GM23338 (cell line): ENCODE results near the gene TNRC18. TPM values are rescaled to one million over a fixed set of nuclear protein-coding genes. Genes with fewer than 3 reads are reported as not detected.

Experiments used
- ATAC-seq: fragments of 200-7000 bp; cut with Tn5 transposase; 3 replicates; pipeline ENCODE4 v1.9.1; 2020
- DNase-seq: peaks from one replicate; pipeline ENCODE4 v3.0.0-alpha.2; 2015; ENCODE audit warnings: low spot score
- H2AFZ ChIP-seq: fragments of 200-600 bp; sonication (generic); 2 replicates; pipeline ENCODE4 v1.8.0; 2016; ENCODE audit warnings: antibody characterized with exemption, mild to moderate bottlenecking, moderate library complexity
- H3F3A ChIP-seq: fragments of 200-600 bp; sonication (generic); replicated peaks from 2 replicates; pipeline ENCODE4 v1.8.0; 2017; ENCODE audit warnings: antibody characterized with exemption, mixed run types, low read depth
- H3K27ac ChIP-seq: fragments of 200-600 bp; sonication (generic); 2 replicates; pipeline ENCODE4 v1.6.1; 2016; ENCODE audit warnings: low read depth
- H3K27me3 ChIP-seq: fragments of 200-600 bp; sonication (generic); 2 replicates; pipeline ENCODE4 v1.8.0; 2016; ENCODE audit warnings: mild to moderate bottlenecking, mixed run types, moderate library complexity; ENCODE audit not compliant: insufficient read depth
- H3K36me3 ChIP-seq: fragments of 200-600 bp; sonication (generic); 2 replicates; pipeline ENCODE4 v1.8.0; 2016; ENCODE audit warnings: mild to moderate bottlenecking; ENCODE audit not compliant: insufficient read depth
- H3K4me1 ChIP-seq: fragments of 200-600 bp; sonication (generic); 2 replicates; pipeline ENCODE4 v1.8.0; 2016; ENCODE audit warnings: mild to moderate bottlenecking, moderate library complexity; ENCODE audit not compliant: insufficient read depth
- H3K4me2 ChIP-seq: fragments of 200-600 bp; sonication (generic); 2 replicates; pipeline ENCODE4 v1.7.1; 2017; ENCODE audit warnings: mixed run types
- H3K4me3 ChIP-seq: fragments of 200-600 bp; sonication (generic); 2 replicates; pipeline ENCODE4 v1.6.1; 2016; ENCODE audit warnings: mixed run types
- H3K79me2 ChIP-seq: fragments of 200-600 bp; sonication (generic); replicated peaks from 2 replicates; pipeline ENCODE4 v1.8.0; 2017; ENCODE audit warnings: mild to moderate bottlenecking; ENCODE audit not compliant: insufficient read depth
- H3K9me2 ChIP-seq: fragments of 200-600 bp; sonication (generic); 2 replicates; pipeline ENCODE4 v1.8.0; 2017; ENCODE audit not compliant: insufficient read depth
- H4K20me1 ChIP-seq: fragments of 200-600 bp; sonication (generic); replicated peaks from 2 replicates; pipeline ENCODE4 v1.8.0; 2017; ENCODE audit warnings: mild to moderate bottlenecking; ENCODE audit not compliant: insufficient read depth
- H3K27ac Mint-ChIP-seq: 2 replicates; pipeline ENCODE4 v1.8.0; 2020; ENCODE audit warnings: inconsistent platforms, mild to moderate bottlenecking, moderate library complexity, mixed read lengths
- H3K27me3 Mint-ChIP-seq: 3 replicates; pipeline ENCODE4 v1.8.0; 2022; ENCODE audit warnings: low read depth, mild to moderate bottlenecking, moderate library complexity, mixed read lengths, inconsistent platforms; ENCODE audit not compliant: insufficient read depth, poor library complexity
- H3K36me3 Mint-ChIP-seq: 3 replicates; pipeline ENCODE4 v1.8.0; 2021; ENCODE audit warnings: low read depth, mild to moderate bottlenecking, inconsistent platforms, moderate library complexity, mixed read lengths
- H3K4me1 Mint-ChIP-seq: 3 replicates; pipeline ENCODE4 v1.8.0; 2020; ENCODE audit warnings: mild to moderate bottlenecking, inconsistent platforms, mixed read lengths
- H3K4me3 Mint-ChIP-seq: 3 replicates; pipeline ENCODE4 v1.8.0; 2021; ENCODE audit warnings: moderate library complexity, mild to moderate bottlenecking, inconsistent platforms, mixed read lengths
- H3K9me3 Mint-ChIP-seq: 3 replicates; pipeline ENCODE4 v1.8.0; 2020; ENCODE audit warnings: moderate library complexity, mild to moderate bottlenecking, inconsistent platforms, mixed read lengths
- CREB1 ChIP-seq: fragments of 250-450 bp; sonication (Bioruptor Pico); IDR thresholded peaks from 2 replicates; pipeline ENCODE4 v1.5.0; 2020; ENCODE audit warnings: low read depth, mild to moderate bottlenecking, moderate library complexity
- EZH2 ChIP-seq: fragments of 200-600 bp; sonication (generic); IDR thresholded peaks from one replicate; pipeline ENCODE4 v1.8.0; 2017; ENCODE audit warnings: antibody characterized with exemption, mild to moderate bottlenecking, low read depth; ENCODE audit not compliant: unreplicated experiment
- EZH2phosphoT487 ChIP-seq: fragments of 200-600 bp; sonication (generic); IDR thresholded peaks from one replicate; pipeline ENCODE4 v1.8.1; 2018; ENCODE audit warnings: antibody characterized with exemption; ENCODE audit not compliant: unreplicated experiment
- JUNB ChIP-seq: IDR thresholded peaks from one replicate; pipeline ENCODE4 v1.6.1; 2016; ENCODE audit warnings: antibody characterized with exemption; ENCODE audit not compliant: unreplicated experiment
- NANOG ChIP-seq: IDR thresholded peaks from 2 replicates; pipeline ENCODE4 v1.6.1; 2016; ENCODE audit warnings: antibody characterized with exemption, borderline replicate concordance
- POLR2AphosphoS5 ChIP-seq: IDR thresholded peaks from 2 replicates; pipeline ENCODE4 v1.6.1; 2016; ENCODE audit warnings: antibody characterized with exemption, low read depth
- STAT1 ChIP-seq: IDR thresholded peaks from one replicate; pipeline ENCODE4 v1.6.1; 2016; ENCODE audit warnings: antibody characterized with exemption; ENCODE audit not compliant: unreplicated experiment
- ZNF114 ChIP-seq: fragments of 250-450 bp; sonication (Bioruptor Pico); IDR thresholded peaks from 2 replicates; pipeline ENCODE4 v1.5.0; 2020; ENCODE audit warnings: mild to moderate bottlenecking, moderate library complexity
- polyA plus RNA-seq: library from polyadenylated mRNA; unstranded; fragments of >200 nt; fragmentation: Nextera tagmentation; extraction: Ambion mirVana; gene quantifications from 2 replicates; pipeline ENCODE4 v1.2.1, GENCODE V29; 2016
- total RNA-seq: library from RNA; depleted of rRNA; stranded (reverse); fragments of >200 nt; shearing (Covaris generic); gene quantifications from 2 replicates; pipeline ENCODE4 v1.2.3, GENCODE V29; 2014
- TF ChIP-seq, protein P1 (sequence below): IDR thresholded peaks from one replicate; pipeline ENCODE4 v1.6.1; 2018; ENCODE audit warnings: antibody characterized with exemption; ENCODE audit not compliant: unreplicated experiment
- TF ChIP-seq, protein P2 (sequence below), 2 experiments: fragments of 200-600 bp in 1 of 2; sonication (generic) in 1 of 2; conservative IDR thresholded peaks; 2 replicates each; pipeline versions ENCODE4 v1.5.1 to v1.6.1; 2016 to 2017; ENCODE audit warnings: antibody characterized with exemption in 2 of 2, low read depth in 2 of 2, mild to moderate bottlenecking in 2 of 2, moderate library complexity in 1 of 2
- TF ChIP-seq, protein P3 (sequence below): IDR thresholded peaks from 2 replicates; pipeline ENCODE4 v1.6.1; 2016; ENCODE audit warnings: antibody characterized with exemption

TNRC18 gene
- total and polyA plus RNA-seq, 2 experiments from 2014 or later: 2.1 to 17.5 TPM

DNA sequence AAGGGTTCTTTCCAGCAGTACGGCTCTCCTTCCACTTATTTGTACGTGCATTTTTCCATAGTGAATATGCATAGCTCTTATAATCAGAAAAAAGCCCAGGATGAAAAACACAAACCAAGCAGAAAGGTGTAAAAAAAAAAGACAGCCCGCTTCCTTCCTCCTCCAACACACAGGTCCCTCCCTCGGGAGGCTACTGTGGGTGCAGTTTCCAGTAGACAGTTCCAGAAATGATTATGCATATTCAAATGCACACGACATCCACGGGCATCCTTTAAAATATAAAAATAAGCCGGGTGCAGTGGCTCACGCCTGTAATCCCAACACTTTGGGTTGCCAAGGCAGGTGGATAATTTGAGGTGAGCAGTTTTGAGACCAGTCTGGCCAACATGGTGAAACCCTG lies 59.9 kb downstream of the TNRC18 start (continued):
- TF ChIP-seq, protein P1, sequence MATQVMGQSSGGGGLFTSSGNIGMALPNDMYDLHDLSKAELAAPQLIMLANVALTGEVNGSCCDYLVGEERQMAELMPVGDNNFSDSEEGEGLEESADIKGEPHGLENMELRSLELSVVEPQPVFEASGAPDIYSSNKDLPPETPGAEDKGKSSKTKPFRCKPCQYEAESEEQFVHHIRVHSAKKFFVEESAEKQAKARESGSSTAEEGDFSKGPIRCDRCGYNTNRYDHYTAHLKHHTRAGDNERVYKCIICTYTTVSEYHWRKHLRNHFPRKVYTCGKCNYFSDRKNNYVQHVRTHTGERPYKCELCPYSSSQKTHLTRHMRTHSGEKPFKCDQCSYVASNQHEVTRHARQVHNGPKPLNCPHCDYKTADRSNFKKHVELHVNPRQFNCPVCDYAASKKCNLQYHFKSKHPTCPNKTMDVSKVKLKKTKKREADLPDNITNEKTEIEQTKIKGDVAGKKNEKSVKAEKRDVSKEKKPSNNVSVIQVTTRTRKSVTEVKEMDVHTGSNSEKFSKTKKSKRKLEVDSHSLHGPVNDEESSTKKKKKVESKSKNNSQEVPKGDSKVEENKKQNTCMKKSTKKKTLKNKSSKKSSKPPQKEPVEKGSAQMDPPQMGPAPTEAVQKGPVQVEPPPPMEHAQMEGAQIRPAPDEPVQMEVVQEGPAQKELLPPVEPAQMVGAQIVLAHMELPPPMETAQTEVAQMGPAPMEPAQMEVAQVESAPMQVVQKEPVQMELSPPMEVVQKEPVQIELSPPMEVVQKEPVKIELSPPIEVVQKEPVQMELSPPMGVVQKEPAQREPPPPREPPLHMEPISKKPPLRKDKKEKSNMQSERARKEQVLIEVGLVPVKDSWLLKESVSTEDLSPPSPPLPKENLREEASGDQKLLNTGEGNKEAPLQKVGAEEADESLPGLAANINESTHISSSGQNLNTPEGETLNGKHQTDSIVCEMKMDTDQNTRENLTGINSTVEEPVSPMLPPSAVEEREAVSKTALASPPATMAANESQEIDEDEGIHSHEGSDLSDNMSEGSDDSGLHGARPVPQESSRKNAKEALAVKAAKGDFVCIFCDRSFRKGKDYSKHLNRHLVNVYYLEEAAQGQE: no peak
- TF ChIP-seq POLR2AphosphoS5: no peak
- no peak for TF ChIP-seq STAT1
- no peak for TF ChIP-seq EZH2phosphoT487
- TF ChIP-seq, protein P2, sequence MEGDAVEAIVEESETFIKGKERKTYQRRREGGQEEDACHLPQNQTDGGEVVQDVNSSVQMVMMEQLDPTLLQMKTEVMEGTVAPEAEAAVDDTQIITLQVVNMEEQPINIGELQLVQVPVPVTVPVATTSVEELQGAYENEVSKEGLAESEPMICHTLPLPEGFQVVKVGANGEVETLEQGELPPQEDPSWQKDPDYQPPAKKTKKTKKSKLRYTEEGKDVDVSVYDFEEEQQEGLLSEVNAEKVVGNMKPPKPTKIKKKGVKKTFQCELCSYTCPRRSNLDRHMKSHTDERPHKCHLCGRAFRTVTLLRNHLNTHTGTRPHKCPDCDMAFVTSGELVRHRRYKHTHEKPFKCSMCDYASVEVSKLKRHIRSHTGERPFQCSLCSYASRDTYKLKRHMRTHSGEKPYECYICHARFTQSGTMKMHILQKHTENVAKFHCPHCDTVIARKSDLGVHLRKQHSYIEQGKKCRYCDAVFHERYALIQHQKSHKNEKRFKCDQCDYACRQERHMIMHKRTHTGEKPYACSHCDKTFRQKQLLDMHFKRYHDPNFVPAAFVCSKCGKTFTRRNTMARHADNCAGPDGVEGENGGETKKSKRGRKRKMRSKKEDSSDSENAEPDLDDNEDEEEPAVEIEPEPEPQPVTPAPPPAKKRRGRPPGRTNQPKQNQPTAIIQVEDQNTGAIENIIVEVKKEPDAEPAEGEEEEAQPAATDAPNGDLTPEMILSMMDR (conservative IDR thresholded peaks at IDR 0.05; ENCODE audit: low read depth in 2 of 2): no peak
- no peak for TF ChIP-seq ZNF114 (CRISPR knock-in tag)
- TF ChIP-seq CREB1 (CRISPR knock-in tag): no peak

DNA sequence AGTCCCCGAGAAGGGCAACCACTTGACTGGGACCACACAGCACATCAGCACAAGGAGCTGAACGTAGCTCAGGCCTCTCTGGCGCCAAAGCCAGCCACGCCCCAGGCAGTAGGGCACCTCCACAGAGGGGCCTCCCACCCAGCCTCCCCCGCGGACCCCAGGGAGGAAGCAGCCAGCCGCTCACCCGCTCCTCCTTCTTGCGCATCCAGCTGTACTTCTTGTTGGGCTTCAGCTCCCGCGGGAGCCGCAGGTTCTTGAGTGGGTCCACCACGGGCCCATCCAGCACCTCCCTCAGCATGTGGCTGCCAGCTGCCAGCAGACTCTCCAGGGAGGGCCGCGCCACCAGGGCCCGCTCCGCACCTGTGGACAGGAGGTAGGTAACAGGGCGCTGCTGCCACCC lies 61.2 kb downstream of the TNRC18 start:
- no peak overlapping the region for H2AFZ ChIP-seq
- no peaks in the 10 kb centered on the region for H3K9me2 ChIP-seq
- ATAC-seq (no peak), DNase-seq (no peak)
- no peaks in the 10 kb centered on the region for H3F3A ChIP-seq
- Mint-ChIP-seq H3K27ac (no peak overlapping the region), H3K4me1 (peaks cover 3% of the 10 kb centered on the region; the same call in 1 of the 3 replicates), H3K27me3 (peaks cover 5% of the 10 kb centered on the region), H3K4me3 (no peak overlapping the region), H3K36me3 (no peaks in the 10 kb centered on the region), H3K9me3 (no peaks in the 10 kb centered on the region)
- H3K4me3 ChIP-seq: no peak overlapping the region
- H4K20me1 ChIP-seq: no peaks in the 10 kb centered on the region
- no peak overlapping the region for H3K27ac ChIP-seq
- no peaks in the 10 kb centered on the region for H3K79me2 ChIP-seq
- no peaks in the 10 kb centered on the region for H3K27me3 ChIP-seq
- H3K4me2 ChIP-seq: no peak overlapping the region
- no peaks in the 10 kb centered on the region for H3K36me3 ChIP-seq
- no peaks in the 10 kb centered on the region for H3K4me1 ChIP-seq
- TF ChIP-seq ZNF114 (CRISPR knock-in tag) (no peak), POLR2AphosphoS5 (no peak), NANOG (no peak), JUNB (no peak), CREB1 (CRISPR knock-in tag) (no peak), STAT1 (no peak), EZH2 (no peak), EZH2phosphoT487 (no peak)
- TF ChIP-seq, protein P2 (conservative IDR thresholded peaks at IDR 0.05; ENCODE audit: low read depth in 2 of 2): no peak
- TF ChIP-seq, protein P1: no peak
- TF ChIP-seq, protein P3, sequence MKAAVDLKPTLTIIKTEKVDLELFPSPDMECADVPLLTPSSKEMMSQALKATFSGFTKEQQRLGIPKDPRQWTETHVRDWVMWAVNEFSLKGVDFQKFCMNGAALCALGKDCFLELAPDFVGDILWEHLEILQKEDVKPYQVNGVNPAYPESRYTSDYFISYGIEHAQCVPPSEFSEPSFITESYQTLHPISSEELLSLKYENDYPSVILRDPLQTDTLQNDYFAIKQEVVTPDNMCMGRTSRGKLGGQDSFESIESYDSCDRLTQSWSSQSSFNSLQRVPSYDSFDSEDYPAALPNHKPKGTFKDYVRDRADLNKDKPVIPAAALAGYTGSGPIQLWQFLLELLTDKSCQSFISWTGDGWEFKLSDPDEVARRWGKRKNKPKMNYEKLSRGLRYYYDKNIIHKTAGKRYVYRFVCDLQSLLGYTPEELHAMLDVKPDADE: no peak
